HG03108 (cell line): ENCODE data around the gene MTREX.

Experiments used
- ATAC-seq: cut with Tn5 transposase; IDR thresholded peaks from one replicate; pipeline ENCODE4 v1.9.1; 2021; ENCODE audit warnings: moderate library complexity; ENCODE audit not compliant: unreplicated experiment

The MTREX gene

DNA sequence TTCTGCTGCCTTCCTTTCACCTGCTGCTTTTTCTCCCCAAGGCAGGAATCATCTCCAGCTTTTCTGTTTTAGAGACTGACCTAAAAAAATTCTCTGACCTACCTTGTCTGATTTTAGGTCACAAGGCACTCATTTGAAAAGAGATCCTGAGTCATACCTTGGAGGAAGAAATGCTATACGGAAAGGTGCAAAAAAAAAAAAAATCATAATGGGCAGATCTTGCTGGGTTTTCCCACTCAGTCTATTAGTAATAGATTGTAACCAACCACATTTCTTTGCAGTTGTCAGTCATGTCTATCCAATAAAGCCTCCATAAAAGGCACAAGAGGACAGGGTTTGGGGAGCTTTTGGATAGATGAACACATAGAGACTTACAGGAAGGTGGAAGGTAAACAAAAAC is 70.0 kb downstream of the MTREX start:
- no peak for ATAC-seq

DNA sequence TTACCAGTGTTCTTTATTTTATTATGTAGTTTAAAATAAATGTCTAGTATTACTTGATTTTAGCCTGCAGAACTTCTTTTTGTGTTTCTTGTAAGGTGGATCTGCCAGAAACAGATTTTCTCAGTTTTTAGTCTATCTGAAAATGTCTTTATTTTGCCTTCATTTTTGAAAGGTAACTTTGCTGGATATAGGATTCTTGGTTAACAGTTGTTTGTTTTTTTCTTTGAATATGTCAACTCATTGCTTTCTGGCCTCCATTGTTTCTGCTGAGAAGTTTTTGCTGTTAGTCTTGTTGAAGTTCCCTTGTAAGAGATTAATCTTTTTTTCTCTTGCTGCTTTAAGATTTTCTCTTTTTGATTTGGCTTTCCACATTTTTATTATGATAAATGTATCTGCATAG is 75.5 kb downstream of the MTREX start:
- no peak for ATAC-seq

DNA sequence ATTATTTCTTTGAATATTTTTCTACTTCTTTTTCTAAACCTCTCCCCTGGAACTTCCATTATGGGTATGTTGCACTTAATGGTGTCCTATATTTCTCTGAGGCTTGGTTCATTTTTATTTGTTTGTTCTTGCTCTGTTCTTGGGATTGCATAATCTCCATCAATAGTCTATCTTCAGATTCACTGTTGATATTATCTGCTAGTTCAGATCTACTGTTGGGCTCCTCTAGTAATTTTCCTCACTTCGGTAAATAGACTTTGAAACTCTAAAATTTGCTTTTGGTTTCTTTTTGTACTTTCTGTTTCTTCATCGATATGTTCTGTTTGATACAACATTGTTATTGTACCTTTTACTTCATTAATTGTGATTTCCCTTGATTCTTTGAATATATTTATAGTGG is 76.3 kb downstream of the MTREX start:
- ATAC-seq, result no peak

DNA sequence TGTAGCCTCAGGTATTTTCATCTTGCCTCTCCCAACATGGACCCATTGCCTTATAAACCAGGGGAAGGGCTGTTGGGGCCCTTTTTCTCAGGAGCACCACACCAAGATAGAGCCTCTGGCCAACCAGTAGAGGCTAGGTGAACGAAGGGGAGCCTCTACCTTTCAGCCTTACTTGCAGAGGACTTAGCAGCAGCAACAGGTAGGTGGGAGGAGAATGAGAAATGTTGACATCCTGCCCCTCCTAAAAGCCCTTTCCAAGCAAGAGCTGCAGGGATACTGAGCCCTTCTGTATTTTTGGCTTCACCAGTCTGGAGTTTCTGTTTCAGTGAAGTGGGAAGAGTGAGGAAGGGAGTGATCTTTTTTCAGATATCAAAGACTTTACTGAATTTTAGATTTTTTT is 77.4 kb downstream of the MTREX start:
- no peak for ATAC-seq

DNA sequence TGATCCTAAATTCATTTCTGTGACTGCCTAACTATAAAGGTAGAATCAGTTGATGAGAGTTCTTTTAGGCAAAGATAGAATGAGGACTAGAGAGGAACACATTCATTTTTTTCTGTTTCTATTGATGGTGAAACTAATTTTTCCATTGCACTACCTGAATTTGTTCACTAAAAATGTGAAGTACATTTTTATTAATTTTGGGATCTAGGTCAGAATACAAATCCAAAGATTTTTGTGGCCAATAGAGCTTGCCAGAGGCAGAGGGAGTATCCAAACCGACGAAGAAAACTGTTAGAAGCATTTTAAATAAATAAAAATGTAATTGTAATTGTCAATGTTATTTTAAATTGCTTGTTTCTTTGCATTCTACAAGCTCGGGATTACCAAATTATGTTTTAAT is 78.1 kb downstream of the MTREX start:
- ATAC-seq, result no peak

DNA sequence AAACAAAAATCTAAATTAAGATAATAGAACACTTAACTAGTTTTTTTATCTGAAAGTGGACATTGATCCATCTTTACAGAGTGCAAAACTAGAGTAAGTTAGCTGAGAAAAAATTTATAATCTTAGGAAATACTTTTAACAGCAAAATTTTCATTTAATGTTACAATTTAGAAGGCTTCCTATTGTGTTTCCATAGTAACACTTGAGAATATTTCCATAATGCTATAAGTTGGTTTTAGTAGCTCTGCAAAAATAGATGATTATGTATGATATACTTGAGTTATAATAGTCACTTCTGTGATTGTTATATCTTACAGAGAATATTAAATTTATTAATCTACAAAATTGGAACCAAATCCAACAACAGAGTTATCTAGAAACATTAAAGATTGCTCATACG is 78.6 kb downstream of the MTREX start:
- no peak for ATAC-seq

DNA sequence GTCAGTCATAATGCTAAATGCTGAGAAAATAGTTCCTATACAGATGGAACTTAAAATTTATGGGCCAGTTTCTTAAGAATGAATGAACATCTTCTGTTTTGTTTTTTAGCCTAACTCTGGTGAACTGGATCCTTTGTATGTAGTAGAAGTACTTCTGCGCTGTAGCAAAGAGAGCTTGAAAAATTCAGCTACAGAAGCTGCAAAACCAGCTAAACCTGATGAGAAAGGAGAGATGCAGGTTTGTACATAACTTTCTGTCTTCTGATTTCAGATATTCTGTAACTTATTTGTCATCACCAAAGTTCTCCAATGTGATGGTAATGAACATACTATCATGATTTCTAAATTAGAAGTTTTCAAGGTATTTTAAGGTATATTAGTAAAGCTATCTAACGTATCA is 80.1 kb downstream of the MTREX start:
- no peak for ATAC-seq

DNA sequence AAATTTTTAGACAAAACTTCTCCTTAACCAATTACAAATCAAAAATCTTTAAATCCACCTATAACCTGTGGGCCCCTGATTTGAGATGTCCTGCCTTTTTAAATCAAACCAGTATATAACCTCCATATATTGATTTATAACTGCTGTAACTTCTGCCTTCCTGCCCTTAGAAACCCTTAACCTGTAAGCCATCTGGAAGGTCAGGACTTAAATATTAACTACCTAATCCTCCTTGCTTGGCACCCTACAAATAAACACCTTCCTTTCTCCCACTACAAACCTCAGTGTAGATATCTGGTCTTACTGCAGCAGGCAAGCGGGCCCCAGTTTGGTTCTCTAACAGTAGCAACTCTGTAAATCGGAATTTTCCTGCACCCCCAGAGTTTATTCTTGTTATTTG is 83.9 kb downstream of the MTREX start:
- ATAC-seq, result no peak

DNA sequence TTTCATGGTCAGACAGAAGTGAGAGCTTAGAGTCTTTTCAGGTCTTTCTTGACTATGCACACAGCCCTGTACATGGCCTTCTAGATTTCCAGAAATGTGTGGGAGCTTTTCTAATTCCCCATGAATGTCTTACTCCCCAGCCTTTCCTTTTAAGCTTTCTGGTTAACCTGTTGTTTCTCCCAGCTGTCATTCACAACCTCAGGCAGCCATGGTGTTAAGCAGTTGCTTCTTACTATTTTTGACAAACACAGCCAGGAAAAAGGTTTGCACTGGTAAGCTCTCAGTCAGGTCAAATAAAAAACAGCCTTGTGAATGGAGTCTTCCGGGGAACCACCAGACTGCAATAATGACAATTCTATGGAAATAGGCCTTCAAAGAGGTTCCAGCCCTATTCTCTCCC is 84.9 kb downstream of the MTREX start:
- no peak for ATAC-seq

DNA sequence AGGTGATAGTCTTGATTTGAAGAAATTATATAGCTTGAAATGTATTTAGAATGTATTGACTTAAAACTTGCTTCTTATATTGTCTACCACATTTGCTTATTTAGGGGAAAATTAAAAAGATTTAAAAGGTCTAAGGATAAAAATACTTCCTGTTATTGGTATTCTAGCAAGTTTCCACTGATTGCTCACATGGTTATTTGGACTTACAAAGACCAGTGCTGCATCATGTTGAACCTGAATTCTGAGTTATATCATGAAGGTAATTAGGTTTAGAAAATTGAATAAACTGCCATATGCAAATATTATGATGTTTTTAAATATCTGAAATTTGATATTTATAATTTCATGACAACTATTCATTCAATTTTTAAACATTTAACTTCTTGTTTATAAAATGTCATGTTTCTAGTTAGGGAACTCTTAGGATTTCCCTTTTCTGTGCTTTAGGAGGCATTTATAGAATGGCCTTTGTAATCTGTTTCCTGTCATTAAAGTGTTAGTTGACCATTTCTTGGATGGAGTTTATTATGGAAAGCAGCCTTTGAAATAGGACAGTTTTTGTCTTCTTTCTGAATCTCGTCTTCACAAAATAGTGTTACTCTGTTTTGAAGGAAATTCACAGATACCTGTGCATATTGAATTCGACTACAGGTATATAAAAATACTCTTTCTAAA is 85.8 kb downstream of the MTREX start:
- no peak for ATAC-seq

DNA sequence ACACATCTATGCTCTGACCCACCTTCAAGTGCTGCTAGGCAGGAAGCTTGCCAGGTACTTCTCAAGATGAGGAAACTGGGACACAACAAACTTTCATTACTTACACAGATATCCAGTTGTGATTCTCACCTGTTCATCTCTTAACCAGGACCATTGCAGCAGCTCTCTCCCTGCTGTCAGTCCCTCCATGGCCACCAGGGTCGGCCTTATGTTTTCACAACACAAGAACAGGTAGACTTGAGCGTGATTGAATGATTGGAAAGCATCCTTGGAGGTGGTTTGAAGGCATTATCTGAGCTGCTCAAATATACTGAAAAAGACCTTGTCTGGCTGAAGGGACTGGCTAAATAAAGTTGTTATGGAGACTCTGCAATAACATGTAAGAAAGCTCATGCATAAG is 94.4 kb downstream of the MTREX start:
- no peak for ATAC-seq

DNA sequence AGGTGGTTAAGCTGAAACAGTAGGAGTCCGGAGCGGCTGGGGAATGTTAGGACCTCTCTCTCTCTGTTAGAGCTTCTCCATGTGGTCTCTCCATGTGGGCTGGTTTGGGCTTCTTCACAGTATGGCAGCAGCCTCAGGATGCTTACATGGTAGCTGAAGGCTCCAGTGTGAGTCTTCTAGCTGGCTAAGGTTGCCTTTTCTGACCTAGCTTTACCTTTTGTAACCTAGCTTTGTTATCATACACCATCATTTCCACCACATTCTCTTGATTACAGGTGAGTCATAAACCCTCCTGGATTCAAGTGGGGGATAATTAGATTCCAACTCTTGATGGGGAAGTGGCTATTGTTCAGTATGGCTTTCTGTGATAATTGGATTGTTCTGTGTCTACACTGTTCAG is 98.5 kb downstream of the MTREX start:
- no peak for ATAC-seq

DNA sequence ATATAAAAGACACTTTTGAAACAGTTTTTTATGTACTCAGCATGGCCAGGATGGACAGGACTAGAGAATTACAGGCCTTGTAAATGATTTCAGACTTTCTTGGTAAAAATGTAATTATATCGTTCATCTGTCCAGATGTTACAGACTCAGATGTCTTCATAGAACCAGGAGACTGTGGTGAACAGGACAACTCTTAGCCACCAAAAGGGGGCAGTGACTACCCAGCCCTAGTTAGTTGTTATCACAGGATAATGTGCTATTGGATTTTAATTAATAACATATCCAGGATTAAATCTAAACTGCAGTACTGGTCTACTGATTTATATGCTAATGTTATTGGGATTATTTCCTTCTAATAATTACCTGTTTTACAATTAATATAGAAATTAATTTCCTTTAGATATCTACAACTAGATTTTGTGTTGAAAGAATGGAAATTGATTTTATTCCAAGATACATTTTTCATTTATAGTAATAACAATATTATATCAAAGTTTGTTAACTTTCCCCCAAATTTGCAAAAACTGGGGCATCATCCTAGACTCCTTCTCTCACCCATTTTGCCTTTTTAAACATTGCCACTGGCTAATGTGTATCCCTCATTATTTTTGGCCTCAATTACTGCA is 99.4 kb downstream of the MTREX start:
- no peak for ATAC-seq

DNA sequence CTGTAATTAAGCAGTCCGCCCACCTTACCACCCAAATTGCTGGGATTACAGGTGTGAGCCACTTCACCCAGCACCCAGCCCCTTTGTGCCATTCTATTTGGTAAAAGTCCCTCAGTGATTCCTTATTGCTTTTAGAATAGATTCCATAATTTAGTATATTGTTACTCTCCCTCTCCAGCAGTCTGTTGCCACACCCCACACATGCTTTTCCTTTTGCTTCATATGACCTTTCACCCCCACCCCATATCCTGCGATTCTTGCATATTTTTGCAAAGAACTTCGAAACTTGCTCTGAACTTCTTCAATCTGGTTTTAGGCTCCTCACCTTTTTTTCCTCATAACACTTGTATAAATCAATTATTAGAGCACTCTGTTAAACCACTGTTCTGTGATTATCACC is 100.2 kb downstream of the MTREX start:
- no peak for ATAC-seq

DNA sequence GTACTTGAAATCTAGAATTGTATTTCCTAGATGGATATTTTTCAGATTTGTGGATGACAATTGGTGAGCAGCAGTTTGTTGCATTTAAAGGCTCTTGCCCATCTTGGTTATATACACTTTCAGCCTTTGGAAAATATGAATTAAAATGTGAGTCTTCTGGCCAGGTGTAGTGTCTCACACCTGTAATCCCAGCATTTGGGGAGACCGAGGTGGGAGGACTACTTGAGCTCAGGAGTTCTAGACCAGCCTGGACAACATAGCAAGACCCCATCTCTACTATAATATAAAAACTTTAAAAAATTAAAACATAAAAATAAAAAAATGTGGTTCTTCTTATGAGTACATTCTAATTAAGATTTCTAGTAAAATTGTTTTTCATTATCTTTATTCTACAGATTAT is 102.0 kb downstream of the MTREX start:
- ATAC-seq, result no peak

DNA sequence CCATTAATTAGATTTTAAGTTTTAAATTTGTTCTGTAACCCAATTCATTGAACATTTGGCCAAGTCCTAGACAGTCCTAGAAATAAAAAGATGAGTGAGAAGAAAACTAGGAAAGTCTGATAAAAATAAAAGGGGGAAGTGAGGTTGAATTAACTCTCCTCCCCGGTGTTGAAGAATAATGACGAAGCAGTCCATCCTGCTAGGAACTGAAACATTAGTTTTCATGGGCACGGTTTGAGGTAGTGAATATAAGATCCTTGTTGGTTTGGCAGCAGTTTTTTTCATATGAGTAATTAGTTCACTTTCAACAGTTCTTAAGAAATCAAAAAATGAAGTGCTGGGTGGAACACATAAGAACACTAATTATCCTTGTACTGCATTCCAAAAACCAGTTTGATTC is 103.1 kb downstream of the MTREX start:
- no peak for ATAC-seq

DNA sequence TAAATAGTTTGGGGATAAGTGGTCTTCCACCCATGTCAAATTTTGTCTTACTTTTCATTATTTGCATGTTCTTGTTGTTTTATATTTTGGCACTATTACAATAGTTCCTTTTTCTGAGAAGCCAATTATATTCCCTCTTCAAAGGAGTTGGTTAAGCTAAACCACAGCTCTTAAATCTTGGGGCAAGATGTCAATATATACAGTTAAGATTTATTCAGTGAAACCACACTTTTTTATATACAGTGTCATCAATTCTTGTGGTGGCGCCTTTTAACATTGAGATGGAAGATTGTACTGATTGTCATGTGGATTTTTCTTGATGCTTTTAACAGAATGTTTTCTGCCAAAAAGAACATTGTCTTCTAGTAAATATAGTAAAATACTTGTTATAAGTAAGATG is 104.1 kb downstream of the MTREX start:
- ATAC-seq, result no peak

DNA sequence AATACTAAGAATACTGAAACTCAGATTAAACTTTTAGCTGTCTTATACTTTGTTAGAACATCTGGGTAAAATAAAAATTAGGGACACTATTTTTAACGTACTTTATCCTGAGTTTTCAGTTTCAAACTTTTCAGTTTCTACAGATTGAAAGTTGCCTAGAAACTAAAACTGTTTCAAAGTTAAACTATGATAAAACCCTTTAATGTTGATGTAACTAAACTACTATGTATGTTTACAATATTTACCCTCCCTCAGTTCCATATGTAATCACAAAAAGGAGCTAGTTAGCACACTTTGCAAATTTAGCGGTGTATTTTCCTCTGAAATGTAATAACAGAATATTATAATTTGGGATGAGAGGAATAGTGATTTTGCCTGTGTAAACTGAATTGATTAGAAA is 105.9 kb downstream of the MTREX start:
- no peak for ATAC-seq

DNA sequence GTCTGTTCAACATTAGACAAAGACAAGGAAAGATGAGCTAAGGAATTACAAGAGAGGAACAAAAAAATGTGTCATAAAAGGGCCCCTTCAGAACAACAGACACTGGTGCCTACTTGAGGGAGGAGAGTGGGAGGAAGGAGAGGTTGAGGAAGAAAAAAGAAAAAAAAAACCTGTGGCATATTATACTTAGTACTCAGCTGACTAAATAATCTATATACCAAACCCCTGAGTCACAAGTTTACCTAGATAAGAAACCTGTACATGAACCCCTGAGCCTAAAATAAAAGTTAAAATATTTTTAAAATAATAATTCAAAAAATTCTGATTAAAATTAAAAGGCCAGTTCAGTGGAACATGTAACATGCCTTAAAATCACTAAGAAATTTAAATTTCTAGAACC is 107.3 kb downstream of the MTREX start:
- ATAC-seq, result no peak

DNA sequence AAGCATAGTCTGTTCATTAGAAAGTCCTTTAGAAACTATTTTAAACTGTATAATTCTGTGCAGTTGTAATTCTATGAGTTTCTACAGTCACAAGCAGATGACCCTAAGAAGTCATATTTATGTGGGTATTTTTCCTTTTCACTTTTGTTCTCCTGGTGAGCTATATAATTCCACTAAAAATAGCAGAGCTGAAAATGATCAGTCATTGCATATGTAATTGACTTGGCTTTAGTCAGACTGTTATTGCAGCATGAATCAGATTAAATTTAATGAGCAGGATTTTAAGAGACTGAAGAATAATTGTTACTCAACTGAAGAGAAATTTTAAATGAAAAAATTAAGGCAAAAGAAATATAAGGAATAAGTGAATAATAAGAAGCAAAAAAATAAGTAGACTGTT is 108.5 kb downstream of the MTREX start:
- ATAC-seq, result no peak

DNA sequence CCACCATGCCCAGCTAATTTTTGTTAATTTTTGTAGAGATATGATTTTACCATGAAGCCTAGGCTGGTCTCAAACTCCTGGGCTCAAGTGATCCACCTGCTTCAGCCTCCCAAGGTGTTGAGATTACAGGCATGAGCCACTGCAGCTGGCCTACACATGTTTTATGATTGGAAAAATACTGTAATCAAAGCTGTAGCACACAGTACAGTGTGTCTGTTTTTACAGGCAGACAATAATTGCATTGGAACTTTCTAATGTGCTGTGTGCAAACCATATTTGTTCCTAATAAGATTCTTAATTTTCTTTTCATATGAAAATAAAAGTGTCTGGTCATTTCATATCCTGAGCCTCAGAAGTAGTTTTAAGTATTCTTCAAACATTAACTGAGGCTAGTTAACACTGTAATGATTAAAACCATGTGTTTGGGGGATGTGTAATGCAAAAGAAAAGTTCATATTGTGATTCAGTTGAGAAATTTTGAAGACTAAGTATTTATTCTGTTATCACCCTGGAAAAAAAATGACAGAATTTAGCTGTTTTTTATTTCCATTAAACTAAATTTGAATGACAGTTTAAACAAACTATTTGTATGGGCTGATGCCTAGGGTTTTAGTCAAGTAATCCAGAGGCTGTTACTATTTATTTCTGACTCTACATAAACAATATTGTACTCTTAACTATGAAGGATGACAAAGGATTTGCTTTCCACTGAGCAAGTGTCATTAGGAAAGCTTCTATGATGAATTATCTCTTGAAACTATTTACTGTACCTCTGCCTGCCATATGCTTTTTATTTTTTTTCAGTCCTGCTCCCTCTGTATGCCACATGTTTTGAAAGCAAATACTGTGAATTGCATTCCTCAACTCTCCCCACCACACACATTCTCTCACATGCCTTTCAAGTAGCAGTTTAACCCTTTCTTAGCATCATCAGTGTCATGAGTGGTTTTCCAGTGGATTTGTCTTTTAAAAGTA is 111.5 kb downstream of the MTREX start:
- no peak for ATAC-seq

DNA sequence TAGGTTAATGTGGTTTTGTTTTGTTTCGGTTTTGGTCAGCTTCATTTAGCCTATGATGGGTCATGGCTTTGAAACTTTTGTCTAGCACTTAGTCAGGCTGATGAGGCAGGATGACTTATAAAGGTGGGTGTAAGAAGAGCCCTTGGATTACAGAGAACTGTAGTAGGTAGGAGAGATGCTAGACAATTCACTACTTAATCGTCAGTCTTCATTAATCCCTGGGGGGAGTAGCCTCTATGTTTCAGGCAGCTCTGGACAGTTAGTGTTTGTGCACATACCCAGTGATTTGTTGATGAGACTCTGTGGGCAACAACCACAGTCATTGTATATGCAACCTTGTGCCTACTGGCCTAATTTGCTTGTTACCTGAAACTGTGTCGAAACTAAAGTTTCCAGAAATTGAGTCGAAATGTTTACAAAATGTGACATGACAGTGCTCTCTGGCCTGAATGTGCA is 113.3 kb downstream of the MTREX start:
- peak; percentile 86 for ATAC-seq
